ENCODE measurements around the gene CRIM1. TPM values are rescaled to one million over a fixed set of nuclear protein-coding genes. Genes with fewer than 3 reads are reported as not detected.

CRIM1 gene
- total RNA-seq, 1 donor from 2014 or later, result 25.8 TPM

- H3K4me3 Mint-ChIP-seq (ENCODE audit: low read depth), result no peak overlapping the region
- H3K27ac Mint-ChIP-seq, result no peak overlapping the region
- peaks cover 4% of the 10 kb centered on the region for H3K4me1 Mint-ChIP-seq (ENCODE audit: low read depth)
- H3K36me3 Mint-ChIP-seq (ENCODE audit: insufficient read depth), result peaks cover 3% of the 10 kb centered on the region
- H3K9me3 Mint-ChIP-seq (ENCODE audit: low read depth), result no peaks in the 10 kb centered on the region
- DNase-seq (ENCODE audit: low spot score, unreplicated experiment), result no peak
- no peaks in the 10 kb centered on the region for H3K27me3 Mint-ChIP-seq
- no peak for TF ChIP-seq CTCF (IDR thresholded peaks at IDR 0.05; ENCODE audit: unreplicated experiment)
Observed at GRCh38 chr2:36556842-36557241, 201.3 kb downstream of the CRIM1 start.

GRCh38 chr2:36559221-36559942, 203.8 kb downstream of the CRIM1 start:
- no peak for DNase-seq (ENCODE audit: low spot score, unreplicated experiment)
- no peak for TF ChIP-seq CTCF (IDR thresholded peaks at IDR 0.05; ENCODE audit: unreplicated experiment)
- Mint-ChIP-seq H3K4me3 (ENCODE audit: low read depth) (no peak overlapping the region), H3K9me3 (ENCODE audit: low read depth) (no peaks in the 10 kb centered on the region), H3K36me3 (ENCODE audit: insufficient read depth) (peaks cover 3% of the 10 kb centered on the region), H3K4me1 (ENCODE audit: low read depth) (peaks cover 15% of the 10 kb centered on the region), H3K27ac (peak overlapping the region; percentile 6), H3K27me3 (no peaks in the 10 kb centered on the region)

DNA sequence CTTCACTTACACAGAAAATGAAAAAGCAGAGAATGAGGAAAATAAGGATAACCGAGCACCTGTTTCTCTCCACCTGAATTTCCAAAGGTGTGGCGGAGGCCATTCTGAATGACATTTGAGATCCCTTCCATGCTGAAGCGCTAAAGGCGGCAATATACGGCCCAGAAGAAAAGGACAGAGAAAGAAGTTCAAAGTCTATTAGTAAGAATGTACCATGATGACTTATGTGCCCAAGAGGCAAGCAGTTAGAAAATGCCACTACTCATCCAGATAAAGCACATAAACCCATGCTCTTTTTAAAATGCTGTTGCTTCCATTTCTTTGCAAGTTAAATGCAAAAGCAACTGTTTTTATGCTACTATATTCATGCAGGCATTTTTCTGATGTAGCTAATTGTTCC, 205.1 kb downstream of the CRIM1 start:
- Mint-ChIP-seq H3K4me1 (ENCODE audit: low read depth) (peaks cover 23% of the 10 kb centered on the region), H3K27ac (no peak overlapping the region)

GRCh38 chr2:36561237-36561944, 205.8 kb downstream of the CRIM1 start:
- no peak for DNase-seq (ENCODE audit: low spot score, unreplicated experiment)
- Mint-ChIP-seq H3K4me3 (ENCODE audit: low read depth) (no peak overlapping the region), H3K36me3 (ENCODE audit: insufficient read depth) (peaks cover 16% of the 10 kb centered on the region), H3K27me3 (no peaks in the 10 kb centered on the region), H3K9me3 (ENCODE audit: low read depth) (no peaks in the 10 kb centered on the region), H3K4me1 (ENCODE audit: low read depth) (peaks cover 23% of the 10 kb centered on the region), H3K27ac (no peak overlapping the region)
- TF ChIP-seq CTCF (IDR thresholded peaks at IDR 0.05; ENCODE audit: unreplicated experiment), result no peak

More for the DNA sequence above, 205.1 kb downstream of the CRIM1 start:
- no peaks in the 10 kb centered on the region for H3K9me3 Mint-ChIP-seq (ENCODE audit: low read depth)
- no peak overlapping the region for H3K4me3 Mint-ChIP-seq (ENCODE audit: low read depth)
- no peaks in the 10 kb centered on the region for H3K27me3 Mint-ChIP-seq
- TF ChIP-seq CTCF (IDR thresholded peaks at IDR 0.05; ENCODE audit: unreplicated experiment), result no peak
- peaks cover 10% of the 10 kb centered on the region for H3K36me3 Mint-ChIP-seq (ENCODE audit: insufficient read depth)
- no peak for DNase-seq (ENCODE audit: low spot score, unreplicated experiment)

DNA sequence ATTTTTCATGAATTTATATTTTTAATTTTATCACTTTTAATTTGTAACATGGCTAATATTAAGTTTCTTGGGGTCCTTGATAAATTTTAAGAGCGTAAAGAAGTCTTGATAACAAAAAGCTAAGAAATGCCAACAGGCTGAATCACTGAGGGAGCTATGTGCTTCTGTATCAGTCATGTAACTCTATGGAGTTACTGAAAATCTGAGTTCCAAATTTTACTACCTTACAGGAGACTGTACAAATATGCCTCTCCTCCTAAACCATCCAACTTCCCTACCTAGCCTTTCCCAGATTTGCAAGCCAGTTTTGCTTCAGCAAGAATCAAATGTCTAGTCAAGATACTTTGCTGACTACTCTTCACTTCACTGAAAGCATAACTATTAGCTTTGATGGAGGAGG, 206.7 kb downstream of the CRIM1 start:
- Mint-ChIP-seq H3K4me1 (ENCODE audit: low read depth) (peaks cover 23% of the 10 kb centered on the region), H3K27ac (no peak overlapping the region)

More for the DNA sequence above, 206.7 kb downstream of the CRIM1 start:
- Mint-ChIP-seq H3K4me3 (ENCODE audit: low read depth) (no peak overlapping the region), H3K27me3 (no peaks in the 10 kb centered on the region), H3K36me3 (ENCODE audit: insufficient read depth) (peaks cover 24% of the 10 kb centered on the region), H3K9me3 (ENCODE audit: low read depth) (no peaks in the 10 kb centered on the region)
- no peak for DNase-seq (ENCODE audit: low spot score, unreplicated experiment)
- no peak for TF ChIP-seq CTCF (IDR thresholded peaks at IDR 0.05; ENCODE audit: unreplicated experiment)

All from progenitor cell of endocrine pancreas (in vitro differentiated cells).